GM21717 (cell line): Measurements from ENCODE around the gene ENGASE.

Experiments used
- ATAC-seq: cut with Tn5 transposase; IDR thresholded peaks from one replicate; pipeline ENCODE4 v1.9.1; 2021; ENCODE audit warnings: mild to moderate bottlenecking, moderate library complexity; ENCODE audit not compliant: unreplicated experiment

The ENGASE gene

GRCh38 chr17:79133214-79133613 lies 58.6 kb downstream of the ENGASE start:
- no peak for ATAC-seq

GRCh38 chr17:79133985-79134384 lies 59.4 kb downstream of the ENGASE start:
- ATAC-seq = no peak

GRCh38 chr17:79135011-79135410 lies 60.4 kb downstream of the ENGASE start:
- no peak for ATAC-seq

DNA sequence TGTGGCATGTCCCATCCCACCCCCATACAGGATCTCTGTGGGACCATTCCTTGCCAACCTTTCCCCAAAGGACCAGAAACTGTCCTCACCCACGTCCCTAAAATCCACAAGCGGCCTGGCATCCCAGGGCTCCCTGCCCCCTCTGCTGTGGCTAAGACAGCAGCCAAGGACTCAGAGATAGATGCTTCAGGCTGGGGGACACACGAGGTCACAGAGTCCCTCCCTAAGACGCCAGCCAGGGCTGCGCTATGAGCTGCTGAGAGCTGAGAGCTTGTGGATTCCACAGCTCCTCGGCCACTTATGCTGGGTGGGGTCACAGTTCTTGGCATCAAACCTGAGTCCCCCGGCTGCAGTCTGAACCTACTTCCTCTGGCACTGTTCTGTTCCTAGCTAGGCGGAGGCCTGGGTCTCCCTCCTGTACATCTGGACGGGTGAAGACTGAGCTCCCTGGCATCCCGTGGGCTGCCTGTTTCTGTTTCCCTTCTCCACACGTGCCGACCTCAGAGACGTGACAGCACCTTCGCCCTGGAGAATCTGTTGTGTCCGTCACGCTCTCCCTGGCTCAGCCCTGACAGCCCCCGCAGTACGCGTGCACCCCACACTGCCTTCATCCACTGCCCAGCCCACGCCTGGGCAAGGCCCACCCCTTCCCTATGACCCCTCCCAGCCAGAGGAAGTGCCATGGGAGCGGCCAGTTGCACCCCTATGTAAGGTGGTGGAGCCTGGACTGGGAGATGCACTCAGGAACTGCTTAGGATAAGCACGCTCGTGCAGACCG lies 61.2 kb downstream of the ENGASE start:
- no peak for ATAC-seq
